Mucosa of stomach (tissue), 1 donor: ENCODE data around the gene UNCX.
"Not testable (repeated sequence)": the region's sequence is repeated elsewhere in the genome, so short reads cannot be mapped to it uniquely, and the experiment has no call there.

Experiments
- H3K27me3 ChIP-seq: one replicate; pipeline ENCODE4 v1.7.0; 2013; ENCODE audit warnings: mild to moderate bottlenecking, low read length; ENCODE audit not compliant: control insufficient read depth, insufficient read depth
- H3K36me3 ChIP-seq: one replicate; pipeline ENCODE4 v1.7.0; 2013; ENCODE audit warnings: low read length; ENCODE audit not compliant: control insufficient read depth, insufficient read depth
- H3K4me1 ChIP-seq: one replicate; pipeline ENCODE4 v1.7.0; 2013; ENCODE audit warnings: mild to moderate bottlenecking, low read length; ENCODE audit not compliant: control insufficient read depth, insufficient read depth
- H3K4me3 ChIP-seq: one replicate; pipeline ENCODE4 v1.7.0; 2013; ENCODE audit warnings: low read length
- H3K9ac ChIP-seq: one replicate; pipeline ENCODE4 v1.7.0; 2013; ENCODE audit warnings: mild to moderate bottlenecking, low read length, moderate library complexity
- H3K9me3 ChIP-seq: one replicate; pipeline ENCODE4 v1.7.0; 2013; ENCODE audit warnings: mild to moderate bottlenecking, low read length, moderate library complexity; ENCODE audit not compliant: control insufficient read depth
- donor health status: Pancreatic carcinoma.

Gene UNCX

DNA sequence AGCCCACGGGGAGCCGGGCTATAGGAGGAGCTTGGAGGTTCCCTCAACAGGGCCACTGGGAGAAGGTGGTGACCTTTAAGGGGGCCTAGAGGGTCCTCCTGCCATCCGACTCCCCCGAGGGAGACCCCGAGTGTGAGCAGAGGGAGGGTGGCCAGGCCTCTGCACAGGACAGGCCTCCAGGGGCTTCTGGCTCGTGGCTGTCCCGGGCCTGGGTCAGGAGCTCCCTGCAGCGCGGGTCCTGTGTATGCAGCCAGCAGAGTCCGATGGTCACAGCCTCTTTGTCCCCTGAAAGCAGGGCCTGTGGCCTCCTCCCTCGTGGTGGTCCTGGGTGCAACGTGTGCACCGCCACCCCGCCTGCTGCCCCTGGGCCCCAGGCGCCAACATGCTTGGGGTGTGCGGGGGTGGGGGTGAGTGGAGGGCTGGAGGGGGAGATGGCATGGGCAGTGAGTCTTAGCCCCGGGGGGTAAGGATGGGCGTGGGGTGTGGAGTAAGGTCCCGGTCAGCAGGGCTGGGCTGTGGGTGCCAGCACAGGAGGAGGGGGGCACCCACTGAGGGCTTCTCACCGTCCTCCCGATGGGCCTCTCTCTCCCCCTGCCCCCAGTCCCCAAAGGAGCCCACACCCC, 27.1 kb downstream of the UNCX start:
- Histone ChIP-seq H3K4me3 (no peak overlapping the region), H3K27me3 (peaks cover 29% of the 10 kb centered on the region), H3K9me3 (no peaks in the 10 kb centered on the region), H3K9ac (no peak overlapping the region), H3K36me3 (no peaks in the 10 kb centered on the region), H3K4me1 (no peaks in the 10 kb centered on the region)

GRCh38 chr7:1260244-1260635, 27.6 kb downstream of the UNCX start:
- no peak overlapping the region for H3K4me3 ChIP-seq
- peaks cover 30% of the 10 kb centered on the region for H3K27me3 ChIP-seq
- no peaks in the 10 kb centered on the region for H3K36me3 ChIP-seq
- H3K9me3 ChIP-seq, result no peaks in the 10 kb centered on the region
- no peak overlapping the region for H3K9ac ChIP-seq
- no peaks in the 10 kb centered on the region for H3K4me1 ChIP-seq

DNA sequence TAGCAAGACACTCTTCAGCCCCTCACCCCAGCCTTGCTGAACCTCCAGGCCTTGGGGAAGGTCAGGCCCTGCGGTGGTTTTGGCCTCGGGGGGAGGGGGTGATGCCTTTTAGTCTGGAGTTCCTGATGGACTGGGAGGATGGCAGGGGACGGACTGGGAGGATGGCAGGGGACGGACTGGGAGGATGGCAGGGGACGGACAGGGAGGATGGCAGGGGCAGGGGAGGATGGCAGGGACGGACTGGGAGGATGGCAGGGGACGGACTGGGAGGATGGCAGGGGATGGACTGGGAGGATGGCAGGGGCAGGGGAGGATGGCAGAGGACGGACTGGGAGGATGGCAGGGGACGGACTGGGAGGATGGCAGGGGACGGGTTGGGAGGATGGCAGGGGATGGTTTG, 28.4 kb downstream of the UNCX start:
- not testable (repeated sequence) for H3K9me3 ChIP-seq, H3K4me3 ChIP-seq, H3K4me1 ChIP-seq, H3K9ac ChIP-seq, H3K36me3 ChIP-seq
- peaks cover 29% of the 10 kb centered on the region for H3K27me3 ChIP-seq

- H3K36me3 ChIP-seq, result no peaks in the 10 kb centered on the region
- H3K9ac ChIP-seq, result no peak overlapping the region
- H3K4me1 ChIP-seq, result no peaks in the 10 kb centered on the region
- H3K27me3 ChIP-seq, result peaks cover 29% of the 10 kb centered on the region
- H3K9me3 ChIP-seq, result no peaks in the 10 kb centered on the region
- no peak overlapping the region for H3K4me3 ChIP-seq
These were observed 29.8 kb downstream of the UNCX start for GRCh38 chr7:1262441-1262840.

- Histone ChIP-seq H3K9me3 (no peaks in the 10 kb centered on the region), H3K4me1 (no peaks in the 10 kb centered on the region), H3K36me3 (no peaks in the 10 kb centered on the region), H3K27me3 (peaks cover 29% of the 10 kb centered on the region), H3K4me3 (no peak overlapping the region), H3K9ac (no peak overlapping the region)
These were observed 30.8 kb downstream of the UNCX start for GRCh38 chr7:1263391-1263951.

DNA sequence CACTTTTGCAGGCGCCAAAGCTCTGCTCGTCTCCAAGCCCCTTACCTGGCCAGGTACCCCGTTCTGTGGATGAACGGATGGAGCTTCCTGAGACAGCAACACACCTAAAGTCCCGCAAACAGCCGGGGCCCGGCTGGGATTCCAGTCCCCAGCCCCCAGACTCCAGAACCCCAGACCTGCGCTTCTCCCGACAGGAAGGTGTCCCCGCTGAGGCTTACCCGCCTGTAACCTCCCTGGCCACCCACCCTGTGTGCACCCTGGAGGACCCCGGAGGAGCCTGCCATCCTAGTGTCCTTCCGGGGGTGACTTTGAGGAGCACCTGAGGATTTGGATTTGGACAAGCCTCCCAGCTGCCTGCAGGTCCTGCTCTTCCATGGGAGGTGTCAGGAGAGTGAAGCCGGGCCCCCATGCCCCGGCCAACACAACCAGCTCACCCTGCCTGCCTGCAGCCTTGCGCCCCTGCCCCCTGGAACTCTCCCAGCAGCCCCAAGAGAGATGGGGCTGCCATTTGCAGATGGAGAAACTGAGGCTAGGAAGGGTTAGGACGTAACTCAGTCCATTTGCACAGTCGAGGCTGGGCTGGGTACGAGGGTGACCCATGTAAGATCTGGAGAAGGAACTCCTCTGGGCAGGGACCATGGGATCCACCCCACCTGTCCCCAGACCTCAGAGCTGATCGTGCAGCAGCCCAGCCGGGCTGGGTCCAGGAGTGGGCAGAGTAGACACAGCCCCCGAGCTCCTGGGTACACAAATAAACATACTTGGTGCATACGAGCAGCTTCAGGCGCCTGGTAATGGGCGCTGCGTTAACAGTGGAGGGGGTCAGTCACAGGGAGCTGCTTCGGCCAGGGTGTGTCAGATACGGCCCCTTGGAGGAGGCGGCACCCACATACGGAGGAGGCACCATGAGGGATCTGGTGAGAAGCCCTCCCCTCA, 31.9 kb downstream of the UNCX start:
- H3K4me1 ChIP-seq, result no peaks in the 10 kb centered on the region
- H3K9me3 ChIP-seq, result no peaks in the 10 kb centered on the region
- no peak overlapping the region for H3K9ac ChIP-seq
- no peak overlapping the region for H3K4me3 ChIP-seq
- H3K36me3 ChIP-seq, result no peaks in the 10 kb centered on the region
- H3K27me3 ChIP-seq, result peaks cover 36% of the 10 kb centered on the region

DNA sequence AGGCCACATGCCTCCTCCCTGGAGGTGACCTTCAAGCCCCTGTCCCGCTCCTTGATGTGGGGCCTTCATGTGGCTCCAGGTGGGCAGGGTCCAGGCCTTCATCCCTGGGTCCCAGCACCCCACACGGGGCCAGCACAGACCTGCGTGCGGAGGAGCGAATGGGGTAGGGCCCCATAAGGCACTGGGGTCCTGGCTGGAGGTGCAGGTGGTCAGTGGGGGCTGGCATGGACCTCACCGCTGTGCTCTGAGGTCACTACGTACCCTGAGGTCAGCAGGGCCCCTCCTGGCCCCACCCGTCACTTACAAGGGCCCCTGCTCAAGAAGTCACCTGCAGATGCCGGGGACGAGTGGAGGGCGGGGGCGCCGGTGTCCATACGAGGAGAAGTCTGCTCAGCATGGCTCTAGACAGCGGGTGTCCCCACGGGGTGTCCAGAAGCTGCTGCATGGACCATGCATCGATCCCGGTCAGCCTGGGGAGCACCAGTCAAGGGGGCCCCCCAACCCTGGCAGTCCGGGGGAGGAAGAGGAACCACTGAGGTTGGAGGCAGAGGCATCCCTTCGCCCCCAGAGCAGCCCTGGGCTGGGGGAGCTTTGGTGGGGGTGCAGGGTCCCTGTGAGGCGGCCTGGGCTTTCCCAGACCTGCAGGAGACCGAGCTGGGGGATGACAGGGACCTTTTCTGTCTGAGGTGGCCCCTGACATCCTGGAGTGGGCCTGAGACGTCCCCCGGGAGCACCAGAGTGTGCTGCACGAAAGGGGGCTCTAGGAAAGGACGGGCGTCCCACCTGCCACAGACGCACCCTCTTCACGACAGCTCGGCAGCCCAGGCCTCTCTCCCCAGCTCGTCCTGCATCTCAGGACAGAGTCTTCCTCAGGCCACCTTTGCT, 34.6 kb downstream of the UNCX start:
- Histone ChIP-seq H3K4me3 (no peak overlapping the region), H3K9ac (no peak overlapping the region), H3K4me1 (no peaks in the 10 kb centered on the region), H3K27me3 (peaks cover 51% of the 10 kb centered on the region), H3K9me3 (no peaks in the 10 kb centered on the region), H3K36me3 (no peaks in the 10 kb centered on the region)

GRCh38 chr7:1268076-1268815, 35.6 kb downstream of the UNCX start:
- Histone ChIP-seq H3K4me1 (no peaks in the 10 kb centered on the region), H3K9ac (no peak overlapping the region), H3K9me3 (no peaks in the 10 kb centered on the region)

GRCh38 chr7:1268866-1269265, 36.2 kb downstream of the UNCX start:
- Histone ChIP-seq H3K9me3 (no peaks in the 10 kb centered on the region), H3K27me3 (peaks cover 49% of the 10 kb centered on the region), H3K36me3 (no peaks in the 10 kb centered on the region), H3K4me3 (no peak overlapping the region), H3K4me1 (no peaks in the 10 kb centered on the region), H3K9ac (no peak overlapping the region)

More at GRCh38 chr7:1268076-1268815, 35.6 kb downstream of the UNCX start:
- H3K4me3 ChIP-seq, result no peak overlapping the region
- H3K36me3 ChIP-seq, result no peaks in the 10 kb centered on the region
- H3K27me3 ChIP-seq, result peaks cover 49% of the 10 kb centered on the region

DNA sequence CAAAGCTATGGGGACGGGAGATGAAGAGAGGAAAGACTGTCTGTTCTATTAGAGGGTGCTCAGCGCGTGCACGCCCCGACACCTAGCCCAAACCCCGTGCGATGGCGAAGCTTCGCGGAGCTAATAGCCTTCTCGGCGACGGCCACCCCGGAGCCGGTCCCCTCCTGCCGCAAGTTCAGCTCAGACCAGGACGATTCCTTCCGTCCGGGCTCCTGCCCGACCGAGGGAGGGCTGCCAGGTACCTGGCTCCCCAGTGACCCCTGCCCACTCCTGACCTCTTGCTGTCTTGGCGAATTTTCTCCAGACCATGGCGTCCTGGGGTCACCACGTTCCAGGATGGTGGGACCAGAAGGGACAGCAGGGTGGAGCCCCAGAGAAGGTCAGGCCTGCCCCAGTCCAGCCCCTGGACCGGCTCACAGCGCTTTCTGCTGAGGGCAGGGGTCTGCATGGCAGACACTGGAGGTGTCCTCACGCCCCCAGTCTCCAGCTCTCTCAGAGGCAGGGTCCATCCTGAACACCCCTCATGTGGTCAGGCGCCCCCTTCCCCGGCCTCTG, 36.7 kb downstream of the UNCX start:
- H3K36me3 ChIP-seq, result no peaks in the 10 kb centered on the region
- no peaks in the 10 kb centered on the region for H3K9me3 ChIP-seq
- H3K27me3 ChIP-seq, result peaks cover 46% of the 10 kb centered on the region
- H3K4me1 ChIP-seq, result no peaks in the 10 kb centered on the region
- H3K9ac ChIP-seq, result no peak overlapping the region
- no peak overlapping the region for H3K4me3 ChIP-seq

GRCh38 chr7:1270181-1270580, 37.5 kb downstream of the UNCX start:
- no peaks in the 10 kb centered on the region for H3K4me1 ChIP-seq
- no peak overlapping the region for H3K9ac ChIP-seq
- no peaks in the 10 kb centered on the region for H3K36me3 ChIP-seq
- H3K9me3 ChIP-seq, result no peaks in the 10 kb centered on the region
- no peak overlapping the region for H3K4me3 ChIP-seq
- peaks cover 38% of the 10 kb centered on the region for H3K27me3 ChIP-seq
